Lung (tissue), 12 donors: ENCODE data around the gene DENND2D. TPM values are rescaled to one million over a fixed set of nuclear protein-coding genes. Genes with fewer than 3 reads are reported as not detected.

Experiments used
- ATAC-seq: fragments of 200-7000 bp; cut with Tn5 transposase; one replicate; pipeline ENCODE4 v1.9.1; 2020; ENCODE audit warnings: moderate number of reproducible peaks; ENCODE audit not compliant: insufficient read depth, low FRiP score
- DNase-seq, 3 donors: peaks; one replicate each; pipeline ENCODE4 v3.0.0-alpha.2; 2013 to 2017
- H3K27ac ChIP-seq, 2 donors: one replicate each; pipeline ENCODE4 v1.5.1; 2013; ENCODE audit warnings: mild to moderate bottlenecking in 2 of 2, moderate library complexity in 2 of 2, control low read depth in 1 of 2, inconsistent platforms in 1 of 2, low read depth in 1 of 2, low read length in 1 of 2
- H3K27me3 ChIP-seq, 3 donors: one replicate each; pipeline ENCODE4 v1.5.1; 2013; ENCODE audit warnings: low read length in 2 of 3; ENCODE audit not compliant: control insufficient read depth in 3 of 3, insufficient read depth in 3 of 3
- H3K36me3 ChIP-seq, 4 donors: one replicate each; pipeline ENCODE4 v1.5.1; 2013; ENCODE audit warnings: low read length in 4 of 4, mild to moderate bottlenecking in 1 of 4, moderate library complexity in 1 of 4; ENCODE audit not compliant: control insufficient read depth in 4 of 4, insufficient read depth in 4 of 4
- H3K4me1 ChIP-seq, 5 donors: one replicate each; pipeline ENCODE4 v1.5.1; 2013; ENCODE audit warnings: low read length in 5 of 5, mild to moderate bottlenecking in 2 of 5, moderate library complexity in 1 of 5; ENCODE audit not compliant: control insufficient read depth in 5 of 5, insufficient read depth in 5 of 5
- H3K4me3 ChIP-seq: one replicate; pipeline ENCODE4 v1.5.1; 2013; ENCODE audit warnings: mild to moderate bottlenecking, control low read depth, moderate library complexity
- H3K9ac ChIP-seq, 2 donors: one replicate each; pipeline ENCODE4 v1.5.1; 2013; ENCODE audit warnings: low read length in 2 of 2, control low read depth in 1 of 2; ENCODE audit not compliant: insufficient read depth in 1 of 2
- H3K9me3 ChIP-seq, 4 donors: one replicate each; pipeline ENCODE4 v1.5.1; 2013; ENCODE audit warnings: low read length in 3 of 4, mild to moderate bottlenecking in 1 of 4, moderate library complexity in 1 of 4; ENCODE audit not compliant: control insufficient read depth in 4 of 4, insufficient read depth in 3 of 4
- WGBS, 2 donors: extraction: QIAGEN DNeasy Blood & Tissue Kit; methylation state at CpG; one replicate each; pipeline ENCODE4 v1.1.7; 2013; 5-methylcytosine and 5-hydroxymethylcytosine counted together
- polyA plus RNA-seq, 2 donors: library from polyadenylated mRNA; stranded (reverse); fragments of 200-250 nt; gene quantifications; one replicate each; pipeline ENCODE4 v1.2.1, GENCODE V29; 2013
- total RNA-seq, 2 donors: library from RNA; depleted of rRNA in 1 of 2; stranded (reverse); fragments of >200 nt in 1 of 2; gene quantifications; one replicate each; pipeline ENCODE4 v1.2.1, GENCODE V29; 2014 to 2021
- TF ChIP-seq, protein P1 (sequence below): IDR thresholded peaks from 2 replicates; pipeline ENCODE4 v1.5.1; 2012; ENCODE audit warnings: mild to moderate bottlenecking; ENCODE audit errors: control extremely low read depth, extremely low read depth
- donor health status: control.
- donor health status: control.
- donor health status: Bipolar disorder and iron deficiency.
- donor health status: healthy.
- donor health status: DM: yes; HTN: yes; CAD: no.

The DENND2D gene
- total and polyA plus RNA-seq, 4 donors: 39.3 to 71.7 (median 55.5) TPM

DNA sequence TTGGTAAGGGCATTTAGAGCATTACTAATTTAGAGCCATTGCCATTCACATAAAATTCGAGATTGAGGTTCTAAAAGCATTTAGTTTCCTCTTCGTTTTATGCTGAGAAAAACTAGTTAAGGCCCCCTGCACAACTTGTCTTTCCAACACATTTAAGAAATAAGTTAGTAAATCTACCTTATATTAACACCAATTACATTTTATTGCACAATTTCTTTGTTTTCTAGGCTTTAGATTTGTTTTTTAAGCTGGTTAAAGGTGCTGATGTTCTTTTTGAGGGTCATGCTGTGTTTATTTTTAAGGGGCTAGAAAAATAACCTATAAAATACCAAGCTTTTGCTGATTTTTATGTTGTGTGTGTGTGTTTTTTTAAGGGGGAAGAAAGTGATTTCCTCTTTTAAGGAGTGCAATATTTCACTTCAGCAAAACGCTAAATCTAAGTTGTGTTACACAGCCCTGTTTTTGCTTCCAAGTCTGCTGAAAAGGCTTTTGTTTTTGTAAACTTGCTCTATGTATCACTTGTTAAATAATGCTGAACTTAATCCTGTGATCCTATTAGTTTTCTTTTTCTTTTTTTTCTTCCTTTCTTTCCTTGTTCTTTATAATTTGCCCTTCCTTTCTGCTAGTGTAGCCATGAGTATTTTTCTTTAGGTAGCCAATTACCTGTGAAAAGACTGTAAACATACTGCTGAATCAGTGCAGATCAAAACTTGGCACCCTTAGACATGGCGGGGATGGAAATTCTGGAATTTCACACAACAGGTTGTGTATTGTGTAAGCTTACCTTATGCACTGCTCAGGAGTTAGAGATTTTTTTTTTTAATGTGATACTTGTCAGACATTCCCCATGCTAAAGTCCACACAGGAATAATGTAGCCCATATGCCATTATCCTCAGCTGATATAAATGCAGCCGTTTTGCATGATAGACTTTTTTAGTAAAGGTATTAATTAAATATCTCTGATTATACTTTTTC lies 58.9 kb downstream of the DENND2D start:
- H3K9me3 ChIP-seq: no peaks in the 10 kb centered on the region
- 38 to 40% methylated on average over 5 of the region's 5 CpGs for whole genome bisulfite sequencing, 2 donors

DNA sequence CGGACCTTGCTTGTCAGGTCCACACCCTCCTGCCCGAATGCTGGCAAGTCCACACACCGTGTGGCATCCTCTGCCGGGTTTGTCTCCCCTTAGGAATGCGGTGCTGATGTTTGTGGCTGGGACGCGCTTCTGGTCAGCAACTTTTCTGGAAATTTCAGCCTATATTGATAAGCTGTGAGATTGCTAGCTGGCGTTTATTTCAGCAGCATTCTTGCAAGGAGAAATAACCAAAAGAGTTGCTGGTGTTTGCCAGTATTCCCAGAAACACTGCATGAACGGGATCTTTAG lies 59.8 kb downstream of the DENND2D start:
- TF ChIP-seq, protein P1, sequence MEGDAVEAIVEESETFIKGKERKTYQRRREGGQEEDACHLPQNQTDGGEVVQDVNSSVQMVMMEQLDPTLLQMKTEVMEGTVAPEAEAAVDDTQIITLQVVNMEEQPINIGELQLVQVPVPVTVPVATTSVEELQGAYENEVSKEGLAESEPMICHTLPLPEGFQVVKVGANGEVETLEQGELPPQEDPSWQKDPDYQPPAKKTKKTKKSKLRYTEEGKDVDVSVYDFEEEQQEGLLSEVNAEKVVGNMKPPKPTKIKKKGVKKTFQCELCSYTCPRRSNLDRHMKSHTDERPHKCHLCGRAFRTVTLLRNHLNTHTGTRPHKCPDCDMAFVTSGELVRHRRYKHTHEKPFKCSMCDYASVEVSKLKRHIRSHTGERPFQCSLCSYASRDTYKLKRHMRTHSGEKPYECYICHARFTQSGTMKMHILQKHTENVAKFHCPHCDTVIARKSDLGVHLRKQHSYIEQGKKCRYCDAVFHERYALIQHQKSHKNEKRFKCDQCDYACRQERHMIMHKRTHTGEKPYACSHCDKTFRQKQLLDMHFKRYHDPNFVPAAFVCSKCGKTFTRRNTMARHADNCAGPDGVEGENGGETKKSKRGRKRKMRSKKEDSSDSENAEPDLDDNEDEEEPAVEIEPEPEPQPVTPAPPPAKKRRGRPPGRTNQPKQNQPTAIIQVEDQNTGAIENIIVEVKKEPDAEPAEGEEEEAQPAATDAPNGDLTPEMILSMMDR: no peak
- ATAC-seq: no peak
- no peak for DNase-seq
- Histone ChIP-seq H3K9me3 (no peaks in the 10 kb centered on the region), H3K27me3 (no peaks in the 10 kb centered on the region), H3K27ac (peak overlapping the region; percentile 85 to 98), H3K9ac (peak overlapping the region; percentile 78 to 91), H3K4me1 (peaks cover 0 to 24% (median 6%) of the 10 kb centered on the region in 5 donors), H3K36me3 (peaks cover 0 to 3% (median 3%) of the 10 kb centered on the region in 4 donors), H3K4me3 (peak overlapping the region; percentile 90)
- WGBS, 2 donors: 0% methylated on average over 9 of the region's 9 CpGs

More for the DNA sequence above, 58.9 kb downstream of the DENND2D start:
- Histone ChIP-seq H3K27ac (no peak overlapping the region), H3K36me3 (peaks cover 0 to 3% (median 1%) of the 10 kb centered on the region in 4 donors), H3K4me1 (peaks cover 0 to 24% (median 6%) of the 10 kb centered on the region in 5 donors), H3K9ac (peak overlapping the region in 1 of 2 donors; percentile 91), H3K27me3 (no peaks in the 10 kb centered on the region), H3K4me3 (no peak overlapping the region)
- ATAC-seq (no peak), DNase-seq (no peak)
- TF ChIP-seq, protein P1: no peak

DNA sequence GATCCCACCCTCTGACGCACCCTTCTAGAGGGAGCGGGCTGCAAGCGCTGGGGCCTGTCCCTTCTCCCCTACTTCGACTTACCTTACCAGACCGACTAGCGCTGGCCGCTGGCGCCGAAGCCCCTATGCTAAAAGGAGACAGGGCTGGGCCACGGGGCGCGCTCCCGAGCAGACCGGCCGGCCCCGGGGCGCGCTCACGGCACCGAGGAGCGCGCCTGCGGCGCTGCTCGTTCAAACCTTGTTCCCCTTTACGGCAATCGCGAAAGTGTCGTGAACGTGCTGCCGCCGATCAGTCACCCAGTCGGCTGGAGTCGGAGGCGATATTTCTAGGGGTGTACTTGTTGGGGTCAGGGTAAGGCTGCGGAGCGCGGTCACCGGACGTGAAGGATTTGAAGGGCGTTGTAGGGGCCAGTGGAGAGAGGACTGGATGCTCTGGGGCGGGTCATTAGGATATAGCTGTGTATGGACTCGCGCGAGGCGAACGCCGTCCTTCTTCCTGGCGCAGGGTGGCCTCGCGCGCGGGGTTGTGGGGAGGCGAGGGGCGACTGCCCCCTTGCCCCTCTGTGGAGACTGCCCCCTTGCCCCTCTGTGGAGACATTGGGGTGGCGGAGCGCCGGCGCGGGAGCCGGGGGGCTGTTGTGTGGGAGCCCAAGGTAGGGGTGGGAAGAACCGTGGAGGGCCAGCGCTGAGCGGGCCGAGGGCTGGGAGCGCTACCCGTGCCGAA lies 60.3 kb downstream of the DENND2D start, which contains the start of the genes CEPT1 and DRAM2:
CEPT1 (plus strand) TSS at position 268 of the 724 bp plus-strand sequence. CDS start 7,492 bp downstream, outside the sequence.
DRAM2 (minus strand) TSS at position 138 of the 724 bp plus-strand sequence. CDS start 8,539 bp downstream, outside the sequence.
- ATAC-seq (peak; percentile 95), DNase-seq (peak; percentile 96 to 99 (median 97))
- TF ChIP-seq, protein P1: no peak
- WGBS, 2 donors: 0 to 1% methylated on average over 68 of the region's 68 CpGs
- Histone ChIP-seq H3K27ac (peak within 1 kb of the TSS; percentile 85 to 98), H3K36me3 (peaks cover 0 to 3% (median 2%) of the 10 kb centered on the region in 4 donors), H3K27me3 (no peaks in the 10 kb centered on the region), H3K9ac (peak within 1 kb of the TSS; percentile 78 to 93), H3K4me1 (peaks cover 0 to 24% (median 4%) of the 10 kb centered on the region in 5 donors), H3K4me3 (peak within 1 kb of the TSS; percentile 90), H3K9me3 (no peaks in the 10 kb centered on the region)
